ENCODE measurements around the gene ZNF264.

The ZNF264 gene

GRCh38 chr19:57233207-57233606 lies 41.9 kb downstream of the ZNF264 start:
- H3K9ac ChIP-seq (ENCODE audit: low read depth, low read length) = no peak overlapping the region
- no peak overlapping the region for H3K4me3 ChIP-seq (ENCODE audit: low read depth in 1 of 2, low read length in 2 of 2)

GRCh38 chr19:57239982-57240310 lies 48.6 kb downstream of the ZNF264 start:
- Histone ChIP-seq H3K27me3 (ENCODE audit: insufficient read depth, low read length, poor library complexity) (no peaks in the 10 kb centered on the region), H3K4me2 (ENCODE audit: insufficient read depth, low read length) (peak overlapping the region; percentile 88), H3K36me3 (ENCODE audit: insufficient read depth, low read length) (peaks cover 24% of the 10 kb centered on the region), H3K27ac (ENCODE audit: low read length) (peak overlapping the region; percentile 84), H3K4me3 (ENCODE audit: low read depth in 1 of 2, low read length in 2 of 2) (peak overlapping the region; percentile 52 to 81; a peak in 3 of 4 replicates), H3K4me1 (ENCODE audit: insufficient read depth, low read length) (peaks cover 28% of the 10 kb centered on the region), H4K20me1 (ENCODE audit: insufficient read depth, low read length) (peaks cover 11% of the 10 kb centered on the region), H3K79me2 (ENCODE audit: insufficient read depth, low read length) (peaks cover 39% of the 10 kb centered on the region), H2AFZ (ENCODE audit: low read depth, low read length) (peak overlapping the region; percentile 100), H3K9me3 (ENCODE audit: insufficient read depth, low read length, severe bottlenecking) (no peaks in the 10 kb centered on the region), H3K9ac (ENCODE audit: low read depth, low read length) (peak overlapping the region; percentile 71)
- TF ChIP-seq EZH2 (IDR thresholded peaks at IDR 0.05; ENCODE audit: borderline replicate concordance, low read depth, low read length, severe bottlenecking) = no peak
- no peak for TF ChIP-seq CTCF (IDR thresholded peaks at IDR 0.05; ENCODE audit: borderline replicate concordance, extremely low read depth, low read length, poor library complexity, severe bottlenecking)
- DNase-seq (no peak), ATAC-seq (ENCODE audit: insufficient read depth, low read depth) (no peak; the same call in 2 of the 3 replicates)

More at GRCh38 chr19:57233207-57233606, 41.9 kb downstream of the ZNF264 start:
- ATAC-seq (ENCODE audit: insufficient read depth, low read depth) (no peak), DNase-seq (no peak)
- H3K4me1 ChIP-seq (ENCODE audit: insufficient read depth, low read length) = no peaks in the 10 kb centered on the region
- no peaks in the 10 kb centered on the region for H3K27me3 ChIP-seq (ENCODE audit: insufficient read depth, low read length, poor library complexity)
- H3K79me2 ChIP-seq (ENCODE audit: insufficient read depth, low read length) = no peaks in the 10 kb centered on the region
- H3K9me3 ChIP-seq (ENCODE audit: insufficient read depth, low read length, severe bottlenecking) = no peaks in the 10 kb centered on the region
- no peak overlapping the region for H2AFZ ChIP-seq (ENCODE audit: low read depth, low read length)
- no peaks in the 10 kb centered on the region for H3K36me3 ChIP-seq (ENCODE audit: insufficient read depth, low read length)
- TF ChIP-seq CTCF (IDR thresholded peaks at IDR 0.05; ENCODE audit: borderline replicate concordance, extremely low read depth, low read length, poor library complexity, severe bottlenecking) (no peak), EZH2 (IDR thresholded peaks at IDR 0.05; ENCODE audit: borderline replicate concordance, low read depth, low read length, severe bottlenecking) (no peak)
- no peak overlapping the region for H3K27ac ChIP-seq (ENCODE audit: low read length)
- H4K20me1 ChIP-seq (ENCODE audit: insufficient read depth, low read length) = no peaks in the 10 kb centered on the region
- H3K4me2 ChIP-seq (ENCODE audit: insufficient read depth, low read length) = no peak overlapping the region

- Histone ChIP-seq H3K36me3 (ENCODE audit: insufficient read depth, low read length) (peaks cover 28% of the 10 kb centered on the region), H3K79me2 (ENCODE audit: insufficient read depth, low read length) (peaks cover 42% of the 10 kb centered on the region), H3K4me2 (ENCODE audit: insufficient read depth, low read length) (peak within 1 kb of the TSS; percentile 88), H4K20me1 (ENCODE audit: insufficient read depth, low read length) (peaks cover 11% of the 10 kb centered on the region), H3K4me3 (ENCODE audit: low read depth in 1 of 2, low read length in 2 of 2) (peak within 1 kb of the TSS; percentile 52 to 81), H2AFZ (ENCODE audit: low read depth, low read length) (peak within 1 kb of the TSS; percentile 100), H3K4me1 (ENCODE audit: insufficient read depth, low read length) (peaks cover 28% of the 10 kb centered on the region), H3K9me3 (ENCODE audit: insufficient read depth, low read length, severe bottlenecking) (no peaks in the 10 kb centered on the region), H3K9ac (ENCODE audit: low read depth, low read length) (peak within 1 kb of the TSS; percentile 71), H3K27me3 (ENCODE audit: insufficient read depth, low read length, poor library complexity) (no peaks in the 10 kb centered on the region), H3K27ac (ENCODE audit: low read length) (peak within 1 kb of the TSS; percentile 84)
- TF ChIP-seq EZH2 (IDR thresholded peaks at IDR 0.05; ENCODE audit: borderline replicate concordance, low read depth, low read length, severe bottlenecking) = no peak
- peak; percentile 7 for TF ChIP-seq CTCF (IDR thresholded peaks at IDR 0.05; ENCODE audit: borderline replicate concordance, extremely low read depth, low read length, poor library complexity, severe bottlenecking)
- DNase-seq (peak; percentile 96), ATAC-seq (ENCODE audit: insufficient read depth, low read depth) (peak; percentile 96)
These were observed 49.2 kb downstream of the ZNF264 start, which contains the start of gene ZNF805 for GRCh38 chr19:57240311-57241090. Gene ZNF805, plus strand, starts transcription at chr19:57240632. Its CDS starts 260 bp downstream, at chr19:57240892.

Data from DND-41 (cell line).